NCI-H187 (cell line): ENCODE results near the gene HIVEP2.

Experiments
- DNase-seq, 2 experiments: peaks; one replicate each; lab custom pipeline; 2025; lab: John Stamatoyannopoulos, UW

The HIVEP2 gene

DNA sequence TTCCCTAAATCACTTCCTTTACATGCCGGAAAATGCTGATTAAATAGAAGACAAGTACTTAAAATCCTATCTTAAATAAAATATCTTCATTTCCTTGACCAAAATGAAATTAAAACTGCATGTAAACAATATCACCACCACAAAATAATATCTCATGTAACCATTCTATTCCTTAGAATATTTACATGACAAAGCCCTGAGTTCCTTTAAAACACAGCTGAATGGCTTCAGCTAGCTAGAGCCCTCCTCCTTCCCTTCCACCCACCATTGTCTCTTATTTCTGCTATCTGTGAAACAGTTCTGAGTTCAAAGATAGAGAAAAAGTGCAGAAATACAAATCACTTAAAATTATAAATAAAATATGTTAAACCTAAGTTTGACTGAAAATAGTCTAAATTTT, 103.1 kb downstream of the HIVEP2 start:
- DNase-seq: no peak

DNA sequence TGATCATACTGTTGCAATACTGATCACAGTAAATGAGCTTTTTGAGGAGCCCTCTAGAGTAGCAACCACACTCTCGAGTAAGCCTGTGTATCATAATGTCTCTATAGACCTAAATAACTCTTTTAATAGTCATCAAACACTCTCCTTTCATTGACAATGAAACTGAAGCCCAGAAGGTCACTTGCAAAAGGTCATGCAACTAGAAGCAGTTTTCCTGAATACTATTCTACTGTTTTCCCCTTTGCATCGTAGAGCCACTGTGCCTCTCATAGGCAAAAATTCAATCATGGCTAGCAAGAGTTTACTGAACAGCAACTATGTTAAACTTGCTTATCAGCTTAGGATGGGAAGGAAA, 105.3 kb downstream of the HIVEP2 start:
- no peak for DNase-seq

- no peak for DNase-seq
These were observed 105.9 kb downstream of the HIVEP2 start for GRCh38 chr6:142838821-142839685.

- DNase-seq: no peak
These were observed 109.0 kb downstream of the HIVEP2 start for GRCh38 chr6:142835787-142836535.

GRCh38 chr6:142834853-142835252, 110.1 kb downstream of the HIVEP2 start:
- no peak for DNase-seq

GRCh38 chr6:142833798-142834197, 111.2 kb downstream of the HIVEP2 start:
- no peak for DNase-seq

- no peak for DNase-seq
These were observed 111.9 kb downstream of the HIVEP2 start for GRCh38 chr6:142833054-142833453.

DNA sequence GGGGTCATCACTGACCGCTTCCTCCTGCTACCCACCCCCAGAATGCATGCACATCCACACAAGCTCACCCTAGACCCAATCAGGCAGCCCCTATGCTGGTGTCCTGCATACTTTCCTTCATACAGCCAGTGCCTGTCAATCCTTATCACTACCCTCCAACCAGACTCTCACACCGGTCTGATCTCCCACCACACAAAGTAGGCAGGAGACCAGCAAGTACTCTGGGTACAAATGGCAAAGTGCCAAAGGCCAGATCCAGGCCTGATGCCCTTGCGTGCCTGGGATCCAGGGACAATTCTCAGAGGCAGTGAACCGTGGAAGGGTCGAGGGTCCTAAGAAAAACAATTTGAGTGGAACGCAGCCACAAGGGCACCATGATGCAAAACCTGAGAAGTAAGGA, 114.2 kb downstream of the HIVEP2 start:
- DNase-seq: no peak

- no peak for DNase-seq
These were observed 114.8 kb downstream of the HIVEP2 start for GRCh38 chr6:142830116-142830710.

- no peak for DNase-seq
These were observed 115.4 kb downstream of the HIVEP2 start for GRCh38 chr6:142829556-142829955.

- DNase-seq: no peak
These were observed 117.0 kb downstream of the HIVEP2 start for GRCh38 chr6:142827991-142828390.

GRCh38 chr6:142827369-142827768, 117.6 kb downstream of the HIVEP2 start:
- DNase-seq: no peak

- DNase-seq: no peak
These were observed 119.2 kb downstream of the HIVEP2 start for GRCh38 chr6:142825760-142826159.

DNA sequence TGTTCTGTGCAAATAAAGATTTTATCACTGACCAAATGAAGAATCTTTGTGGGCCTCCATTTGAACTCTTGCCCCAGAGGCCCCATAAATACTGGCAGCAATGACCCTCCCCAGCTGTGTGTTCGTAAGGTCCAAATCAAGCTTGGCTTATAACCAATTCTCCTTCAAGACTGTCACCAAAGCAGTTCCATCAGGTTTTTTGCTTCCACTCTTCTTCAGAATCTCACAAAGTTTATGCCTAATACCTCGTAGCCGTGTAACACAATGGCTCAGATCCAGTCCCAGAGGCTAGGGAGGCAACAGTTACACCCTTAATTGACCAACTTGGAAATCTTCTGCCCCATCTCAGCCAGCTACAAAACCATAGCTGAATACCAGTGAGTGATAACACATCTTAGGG, 120.5 kb downstream of the HIVEP2 start:
- DNase-seq: no peak

DNA sequence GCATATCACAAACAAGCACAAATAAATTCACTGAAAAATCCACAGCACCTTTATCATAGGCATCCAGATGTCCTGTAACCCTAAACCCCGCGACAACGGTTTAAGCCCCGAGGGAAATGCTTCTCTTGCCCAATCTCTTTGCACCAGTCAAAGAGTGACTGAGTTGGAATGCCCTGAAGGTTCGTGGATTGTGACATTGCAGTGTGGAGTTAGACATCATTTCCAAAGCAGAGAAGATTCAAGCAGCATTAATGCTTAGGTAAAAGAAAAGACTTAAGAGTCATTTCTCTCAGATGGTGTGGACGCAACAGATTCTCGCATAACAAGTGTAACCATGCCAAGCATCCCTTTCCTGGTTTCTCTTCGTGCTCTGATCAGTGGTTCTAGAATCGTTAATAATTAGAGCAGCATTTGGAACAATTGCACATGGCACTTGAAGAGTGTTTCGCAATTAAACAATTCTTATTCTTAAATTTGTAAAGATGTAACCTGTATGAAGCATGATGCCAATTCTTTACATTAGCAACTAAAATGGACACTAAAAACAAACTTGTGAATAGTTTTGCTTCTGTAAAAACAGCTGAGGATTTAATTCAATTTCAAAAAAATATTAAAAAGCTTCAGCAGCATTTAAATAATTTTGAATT, 121.6 kb downstream of the HIVEP2 start:
- DNase-seq: no peak

GRCh38 chr6:142822842-142823241, 122.1 kb downstream of the HIVEP2 start:
- DNase-seq: no peak

DNA sequence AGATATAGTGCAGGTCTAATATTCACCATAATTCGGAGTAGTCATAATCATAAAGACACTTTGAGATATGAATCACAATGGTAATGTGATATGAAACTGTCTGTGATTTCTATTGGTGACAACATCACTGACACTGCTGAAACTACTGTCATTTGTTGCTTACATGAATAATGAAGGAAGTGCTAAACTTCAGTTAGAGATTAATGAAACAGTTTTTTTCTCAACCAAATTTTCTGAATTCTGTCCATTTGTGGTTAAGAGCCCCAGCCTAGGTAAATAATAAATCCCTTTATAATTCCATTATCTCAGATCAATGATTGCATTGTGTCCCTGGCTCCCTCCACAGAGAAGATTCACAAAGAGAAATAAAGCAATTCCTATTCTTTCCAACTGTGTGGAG, 122.6 kb downstream of the HIVEP2 start:
- no peak for DNase-seq

GRCh38 chr6:142821860-142822259, 123.1 kb downstream of the HIVEP2 start:
- DNase-seq: no peak

DNA sequence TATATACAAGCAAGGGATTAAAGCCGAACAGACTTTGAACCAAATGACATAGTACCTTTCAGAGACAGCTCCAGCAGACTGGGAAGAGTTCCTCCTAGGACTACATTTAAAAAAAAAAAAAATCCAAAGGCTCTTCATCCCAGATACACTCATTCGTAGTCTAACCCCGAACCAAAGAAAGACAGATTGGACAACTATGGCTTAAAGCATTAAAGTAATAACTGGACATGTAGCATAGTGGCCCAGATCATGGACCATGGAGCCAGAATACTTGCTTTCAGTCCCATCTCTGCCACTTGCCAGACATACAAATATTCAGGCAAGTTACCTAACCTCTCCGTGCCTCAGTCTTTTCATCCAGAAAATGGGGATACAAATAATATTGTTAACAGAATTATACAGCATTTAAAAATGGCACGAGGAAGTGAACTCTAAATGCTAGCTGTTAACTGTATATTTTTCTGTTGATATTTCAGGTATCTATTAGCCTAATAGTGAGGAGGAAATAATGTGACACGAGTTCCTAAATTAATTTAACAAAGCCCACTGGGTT, 123.7 kb downstream of the HIVEP2 start:
- DNase-seq: no peak

DNA sequence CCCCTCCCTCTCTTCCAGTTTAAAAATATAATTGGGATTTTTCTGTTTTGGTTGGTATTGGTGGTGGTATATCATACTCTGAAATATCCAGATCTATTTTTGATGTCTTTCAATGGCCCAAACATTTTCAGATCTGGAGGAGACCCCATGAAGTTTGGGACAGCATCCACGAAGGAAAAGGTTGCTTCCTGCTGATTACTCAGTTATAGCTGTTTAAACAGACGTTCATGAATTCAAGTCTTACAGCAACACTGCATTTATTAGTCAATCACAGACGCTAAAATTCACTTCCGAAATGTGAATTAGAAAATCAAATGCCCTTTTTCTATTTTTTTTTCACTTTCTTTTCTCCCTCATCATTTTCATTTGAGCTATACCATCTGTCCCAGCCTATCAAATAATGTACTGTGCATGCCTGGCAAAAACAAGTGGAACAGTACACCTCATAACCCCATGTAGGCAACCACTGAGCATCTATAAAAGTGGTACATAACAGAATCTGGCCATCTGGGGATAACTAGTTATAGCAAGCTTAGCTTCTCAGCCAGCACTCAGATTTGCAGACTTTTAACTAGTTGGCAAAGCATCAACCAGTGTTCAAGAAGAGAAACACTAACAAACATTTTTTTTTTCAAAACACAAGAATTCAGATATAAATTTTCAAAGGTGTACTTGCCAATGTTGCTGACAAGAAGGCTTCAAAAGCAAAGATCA, 124.5 kb downstream of the HIVEP2 start:
- DNase-seq: no peak

GRCh38 chr6:142819603-142820337, 125.2 kb downstream of the HIVEP2 start:
- no peak for DNase-seq
